OCI-LY7 (cell line): Measurements from ENCODE around the gene CASKIN1.

Source experiments
- CTCF ChIP-seq: fragments of 200-600 bp; sonication (generic); conservative IDR thresholded peaks from 2 replicates; pipeline ENCODE4 v1.5.1; 2014; ENCODE audit warnings: mild to moderate bottlenecking, antibody characterized with exemption, low read length, moderate library complexity, mixed read lengths
- EZH2phosphoT487 ChIP-seq: fragments of 200-600 bp; sonication (generic); IDR thresholded peaks from 2 replicates; pipeline ENCODE4 v1.6.1; 2018; ENCODE audit warnings: low read depth, borderline replicate concordance, mild to moderate bottlenecking, mixed run types, antibody characterized with exemption, low read length, moderate library complexity, mixed read lengths

GRCh38 chr16:2184962-2185361 is 11.4 kb downstream of the CASKIN1 start:
- no peak for TF ChIP-seq CTCF
- TF ChIP-seq EZH2phosphoT487 = no peak
